SK-N-SH treated with all-trans-retinoic acid at 6 μM for 48 hours (cell line): ENCODE measurements around the gene DNAH1.

Experiments used
- ATAC-seq: fragments of 200-7000 bp; cut with Tn5 transposase; 3 replicates; pipeline ENCODE4 v1.9.1; 2020; ENCODE audit warnings: mild to moderate bottlenecking, moderate library complexity
- ARNTL ChIP-seq: fragments of 450-650 bp; formaldehyde crosslinking; IDR thresholded peaks from 2 replicates; pipeline ENCODE4 v1.5.0; 2020; ENCODE audit warnings: low read depth, mild to moderate bottlenecking, moderate library complexity, borderline replicate concordance
- BACH2 ChIP-seq: fragments of 250-450 bp; sonication (Bioruptor Pico); IDR thresholded peaks from 2 replicates; pipeline ENCODE4 v1.9.0; 2021; ENCODE audit warnings: mild to moderate bottlenecking, borderline replicate concordance
- CREB5 ChIP-seq: fragments of 250-450 bp; sonication (Bioruptor Pico); IDR thresholded peaks from 2 replicates; pipeline ENCODE4 v1.5.1; 2020; ENCODE audit warnings: low read depth, mild to moderate bottlenecking, moderate library complexity
- CSRNP3 ChIP-seq: fragments of 250-450 bp; sonication (Bioruptor Pico); IDR thresholded peaks from 2 replicates; pipeline ENCODE4 v1.5.1; 2021; ENCODE audit warnings: mild to moderate bottlenecking, moderate library complexity
- ESRRG ChIP-seq: fragments of 250-450 bp; sonication (Bioruptor Pico); IDR thresholded peaks from 2 replicates; pipeline ENCODE4 v1.6.1; 2021; ENCODE audit warnings: mild to moderate bottlenecking
- GLIS3 ChIP-seq: fragments of 250-450 bp; sonication (Bioruptor Pico); IDR thresholded peaks from 2 replicates; pipeline ENCODE4 v1.5.0; 2020; ENCODE audit warnings: mild to moderate bottlenecking, moderate library complexity
- ISL1 ChIP-seq: fragments of 250-450 bp; sonication (Bioruptor Pico); IDR thresholded peaks from 2 replicates; pipeline ENCODE4 v2.1.2; 2022; ENCODE audit warnings: mild to moderate bottlenecking, moderate library complexity
- OSR1 ChIP-seq: fragments of 250-450 bp; sonication (Bioruptor Pico); IDR thresholded peaks from 2 replicates; pipeline ENCODE4 v1.8.0; 2022; ENCODE audit warnings: moderate library complexity, mild to moderate bottlenecking, inconsistent platforms
- PATZ1 ChIP-seq: fragments of 250-450 bp; sonication (Bioruptor Pico); IDR thresholded peaks from 2 replicates; pipeline ENCODE4 v1.8.0; 2020; ENCODE audit warnings: mild to moderate bottlenecking, moderate library complexity, borderline replicate concordance
- PPARA ChIP-seq: fragments of 250-450 bp; sonication (Bioruptor Pico); IDR thresholded peaks from 2 replicates; pipeline ENCODE4 v1.5.0; 2020; ENCODE audit warnings: mild to moderate bottlenecking, borderline replicate concordance
- SNAI2 ChIP-seq: fragments of 250-450 bp; sonication (Bioruptor Pico); IDR thresholded peaks from 2 replicates; pipeline ENCODE4 v1.5.0; 2020; ENCODE audit warnings: mild to moderate bottlenecking, moderate library complexity
- TCF4 ChIP-seq: fragments of 250-450 bp; sonication (Bioruptor Pico); IDR thresholded peaks from 2 replicates; pipeline ENCODE4 v1.8.0; 2021; ENCODE audit warnings: mild to moderate bottlenecking, moderate library complexity, borderline replicate concordance
- TOX ChIP-seq: fragments of 250-450 bp; sonication (Bioruptor Pico); IDR thresholded peaks from 2 replicates; pipeline ENCODE4 v1.8.0; 2021; ENCODE audit warnings: mild to moderate bottlenecking, moderate library complexity, borderline replicate concordance
- TSHZ2 ChIP-seq: fragments of 250-450 bp; sonication (Bioruptor Pico); IDR thresholded peaks from 2 replicates; pipeline ENCODE4 v1.5.0; 2020; ENCODE audit warnings: mild to moderate bottlenecking, moderate library complexity
- ZC3H10 ChIP-seq: fragments of 250-450 bp; sonication (Bioruptor Pico); IDR thresholded peaks from 2 replicates; pipeline ENCODE4 v1.5.1; 2021; ENCODE audit warnings: mild to moderate bottlenecking, moderate library complexity
- ZFP3 ChIP-seq: fragments of 250-450 bp; sonication (Bioruptor Pico); IDR thresholded peaks from 2 replicates; pipeline ENCODE4 v1.5.0; 2020; ENCODE audit warnings: mild to moderate bottlenecking, moderate library complexity
- ZFP30 ChIP-seq: fragments of 450-650 bp; formaldehyde crosslinking; IDR thresholded peaks from 2 replicates; pipeline ENCODE4 v1.5.0; 2022; ENCODE audit warnings: mild to moderate bottlenecking, moderate library complexity
- ZNF565 ChIP-seq: fragments of 450-650 bp; formaldehyde crosslinking; conservative IDR thresholded peaks from 2 replicates; pipeline ENCODE4 v1.5.0; 2020; ENCODE audit warnings: low read depth, mild to moderate bottlenecking, moderate library complexity
- ZNF70 ChIP-seq: fragments of 450-650 bp; formaldehyde crosslinking; IDR thresholded peaks from 2 replicates; pipeline ENCODE4 v1.5.0; 2020; ENCODE audit warnings: mild to moderate bottlenecking, moderate library complexity
- ZNF8 ChIP-seq: fragments of 450-650 bp; formaldehyde crosslinking; IDR thresholded peaks from 2 replicates; pipeline ENCODE4 v1.5.0; 2020; ENCODE audit warnings: mild to moderate bottlenecking, moderate library complexity

Gene DNAH1

GRCh38 chr3:52438579-52439425 is 122.7 kb downstream of the DNAH1 start (continued):
- TF ChIP-seq TSHZ2 (CRISPR knock-in tag) (no peak), OSR1 (CRISPR knock-in tag) (no peak), ZNF8 (CRISPR knock-in tag) (no peak), CSRNP3 (CRISPR knock-in tag) (no peak)

- no peak for ATAC-seq
- TF ChIP-seq OSR1 (CRISPR knock-in tag) (no peak), ARNTL (no peak), ESRRG (no peak), ZNF70 (CRISPR knock-in tag) (no peak), ZC3H10 (no peak), PATZ1 (CRISPR knock-in tag) (no peak)
These were observed 123.5 kb downstream of the DNAH1 start for GRCh38 chr3:52439426-52440248.

GRCh38 chr3:52440249-52440551 is 124.1 kb downstream of the DNAH1 start:
- ATAC-seq = no peak
- TF ChIP-seq PPARA (CRISPR knock-in tag) (no peak), BACH2 (CRISPR knock-in tag) (no peak), ZNF565 (CRISPR knock-in tag) (no peak), CREB5 (CRISPR knock-in tag) (no peak), ISL1 (CRISPR knock-in tag) (no peak), PATZ1 (CRISPR knock-in tag) (no peak), ZFP3 (CRISPR knock-in tag) (no peak), SNAI2 (no peak), TCF4 (CRISPR knock-in tag) (no peak), ARNTL (no peak), ZFP30 (CRISPR knock-in tag) (no peak), ESRRG (no peak), TSHZ2 (CRISPR knock-in tag) (no peak), GLIS3 (CRISPR knock-in tag) (no peak), TOX (no peak), CSRNP3 (CRISPR knock-in tag) (no peak), ZNF8 (CRISPR knock-in tag) (no peak)
